ENCODE measurements around the gene HOATZ. TPM values are rescaled to one million over a fixed set of nuclear protein-coding genes. Genes with fewer than 3 reads are reported as not detected.

Gene HOATZ
- polyA plus RNA-seq, 1 donor (not counting 4 experiments of a cell fraction or from before 2014, with no cell fraction given), result not detected

- H3K4me1 ChIP-seq (ENCODE audit: control insufficient read depth, extremely low read depth, insufficient read depth, low read length), result peaks cover 10% of the 10 kb centered on the region
- peaks cover 23% of the 10 kb centered on the region for H3K27me3 ChIP-seq (ENCODE audit: control insufficient read depth, extremely low read depth, insufficient read depth, low read length)
- peak overlapping the region; percentile 64 for H2AFZ ChIP-seq (ENCODE audit: control insufficient read depth, low read length)
- no peaks in the 10 kb centered on the region for H3K79me2 ChIP-seq (ENCODE audit: control insufficient read depth, insufficient read depth, low read length)
- no peaks in the 10 kb centered on the region for H3K9me1 ChIP-seq (ENCODE audit: control insufficient read depth, extremely low read depth, insufficient read depth, low read length)
- H3K36me3 ChIP-seq (ENCODE audit: control insufficient read depth in 2 of 2, extremely low read depth in 1 of 2, insufficient read depth in 2 of 2, low read length in 2 of 2), result no peaks in the 10 kb centered on the region
- H3K9ac ChIP-seq (ENCODE audit: control insufficient read depth, extremely low read depth, insufficient read depth, low read length), result peak overlapping the region; percentile 46
- TF ChIP-seq EZH2 (IDR thresholded peaks at IDR 0.05; ENCODE audit: low read length), result peak; percentile 35
- no peak for TF ChIP-seq CTCF (optimal IDR thresholded peaks at IDR 0.05 in 1 of 3, IDR thresholded peaks at IDR 0.05 in 1 of 3, conservative IDR thresholded peaks at IDR 0.05 in 1 of 3; ENCODE audit: extremely low read depth in 1 of 3, insufficient read depth in 2 of 3, low read length in 3 of 3)
- FAIRE-seq (peak; percentile 36), DNase-seq (ENCODE audit: low read depth, low spot score) (no peak)
- H3K9me3 ChIP-seq (ENCODE audit: control insufficient read depth, low read depth, low read length), result no peaks in the 10 kb centered on the region
- H4K20me1 ChIP-seq (ENCODE audit: control insufficient read depth, extremely low read depth, insufficient read depth, low read length), result no peaks in the 10 kb centered on the region
- dilution Hi-C loops (cut with MboI; ENCODE audit: extremely low pct_ligation_motif_present, low sequenced_read_pairs), result no loop called here
- no peak overlapping the region for H3K27ac ChIP-seq (ENCODE audit: control insufficient read depth, insufficient read depth, low read length)
- peak overlapping the region; percentile 30 to 65 (median 50) for H3K4me3 ChIP-seq (ENCODE audit: control insufficient read depth in 2 of 3, extremely low read depth in 1 of 3, insufficient read depth in 2 of 3, low read depth in 1 of 3, low read length in 3 of 3)
- peak overlapping the region; percentile 87 for H3K4me2 ChIP-seq (ENCODE audit: control insufficient read depth, extremely low read depth, insufficient read depth, low read depth, low read length)
Observed at GRCh38 chr11:111541254-111542061, 26.9 kb downstream of the HOATZ start.

- Histone ChIP-seq H2AFZ (ENCODE audit: control insufficient read depth, low read length) (no peak overlapping the region), H4K20me1 (ENCODE audit: control insufficient read depth, extremely low read depth, insufficient read depth, low read length) (no peaks in the 10 kb centered on the region), H3K4me1 (ENCODE audit: control insufficient read depth, extremely low read depth, insufficient read depth, low read length) (peaks cover 10% of the 10 kb centered on the region), H3K36me3 (ENCODE audit: control insufficient read depth in 2 of 2, extremely low read depth in 1 of 2, insufficient read depth in 2 of 2, low read length in 2 of 2) (no peaks in the 10 kb centered on the region), H3K27me3 (ENCODE audit: control insufficient read depth, extremely low read depth, insufficient read depth, low read length) (peaks cover 23% of the 10 kb centered on the region), H3K4me2 (ENCODE audit: control insufficient read depth, extremely low read depth, insufficient read depth, low read depth, low read length) (no peak overlapping the region), H3K27ac (ENCODE audit: control insufficient read depth, insufficient read depth, low read length) (no peak overlapping the region), H3K9ac (ENCODE audit: control insufficient read depth, extremely low read depth, insufficient read depth, low read length) (no peak overlapping the region), H3K79me2 (ENCODE audit: control insufficient read depth, insufficient read depth, low read length) (no peaks in the 10 kb centered on the region), H3K4me3 (ENCODE audit: control insufficient read depth in 2 of 3, extremely low read depth in 1 of 3, insufficient read depth in 2 of 3, low read depth in 1 of 3, low read length in 3 of 3) (no peak overlapping the region), H3K9me3 (ENCODE audit: control insufficient read depth, low read depth, low read length) (no peaks in the 10 kb centered on the region), H3K9me1 (ENCODE audit: control insufficient read depth, extremely low read depth, insufficient read depth, low read length) (no peaks in the 10 kb centered on the region)
- FAIRE-seq (no peak), DNase-seq (ENCODE audit: low read depth, low spot score) (no peak)
- dilution Hi-C loops (cut with MboI; ENCODE audit: extremely low pct_ligation_motif_present, low sequenced_read_pairs), result no loop called here
- TF ChIP-seq CTCF (optimal IDR thresholded peaks at IDR 0.05 in 1 of 3, IDR thresholded peaks at IDR 0.05 in 1 of 3, conservative IDR thresholded peaks at IDR 0.05 in 1 of 3; ENCODE audit: extremely low read depth in 1 of 3, insufficient read depth in 2 of 3, low read length in 3 of 3) (no peak), EZH2 (IDR thresholded peaks at IDR 0.05; ENCODE audit: low read length) (no peak)
Observed at GRCh38 chr11:111542606-111543275, 28.2 kb downstream of the HOATZ start.
